ENCODE measurements around the gene GLB1L2.

DNA sequence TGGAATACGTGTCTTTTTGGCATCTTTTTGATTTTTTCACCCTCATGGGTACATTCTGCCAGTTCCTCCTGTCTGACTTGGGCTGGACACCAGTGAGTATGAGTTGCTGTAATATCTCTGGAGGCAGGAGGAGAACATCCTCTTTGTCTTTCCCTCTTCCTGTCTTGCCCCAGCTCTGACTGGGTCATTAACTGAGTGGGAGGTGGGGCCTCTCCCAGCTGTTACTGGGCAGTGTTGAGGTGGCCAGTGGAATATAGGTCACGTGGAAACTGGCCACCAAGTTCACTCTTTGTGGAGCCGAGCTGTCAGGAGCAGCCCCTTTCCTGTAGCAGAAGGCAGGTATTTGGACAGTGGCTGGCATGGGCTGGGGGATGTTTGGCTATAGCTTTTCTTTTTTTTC, 2.2 kb downstream of the GLB1L2 start:
- TF ChIP-seq, protein P1, sequence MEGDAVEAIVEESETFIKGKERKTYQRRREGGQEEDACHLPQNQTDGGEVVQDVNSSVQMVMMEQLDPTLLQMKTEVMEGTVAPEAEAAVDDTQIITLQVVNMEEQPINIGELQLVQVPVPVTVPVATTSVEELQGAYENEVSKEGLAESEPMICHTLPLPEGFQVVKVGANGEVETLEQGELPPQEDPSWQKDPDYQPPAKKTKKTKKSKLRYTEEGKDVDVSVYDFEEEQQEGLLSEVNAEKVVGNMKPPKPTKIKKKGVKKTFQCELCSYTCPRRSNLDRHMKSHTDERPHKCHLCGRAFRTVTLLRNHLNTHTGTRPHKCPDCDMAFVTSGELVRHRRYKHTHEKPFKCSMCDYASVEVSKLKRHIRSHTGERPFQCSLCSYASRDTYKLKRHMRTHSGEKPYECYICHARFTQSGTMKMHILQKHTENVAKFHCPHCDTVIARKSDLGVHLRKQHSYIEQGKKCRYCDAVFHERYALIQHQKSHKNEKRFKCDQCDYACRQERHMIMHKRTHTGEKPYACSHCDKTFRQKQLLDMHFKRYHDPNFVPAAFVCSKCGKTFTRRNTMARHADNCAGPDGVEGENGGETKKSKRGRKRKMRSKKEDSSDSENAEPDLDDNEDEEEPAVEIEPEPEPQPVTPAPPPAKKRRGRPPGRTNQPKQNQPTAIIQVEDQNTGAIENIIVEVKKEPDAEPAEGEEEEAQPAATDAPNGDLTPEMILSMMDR (IDR thresholded peaks at IDR 0.05; ENCODE audit: low read length): no peak
- TF ChIP-seq EZH2 (IDR thresholded peaks at IDR 0.05; ENCODE audit: borderline replicate concordance, low read length): no peak
